Mucosa of stomach (tissue), 1 donor: Measurements from ENCODE around the gene CPM.

Source experiments
- H3K27me3 ChIP-seq: one replicate; pipeline ENCODE4 v1.7.0; 2013; ENCODE audit warnings: mild to moderate bottlenecking, low read length; ENCODE audit not compliant: control insufficient read depth, insufficient read depth
- H3K36me3 ChIP-seq: one replicate; pipeline ENCODE4 v1.7.0; 2013; ENCODE audit warnings: low read length; ENCODE audit not compliant: control insufficient read depth, insufficient read depth
- H3K4me1 ChIP-seq: one replicate; pipeline ENCODE4 v1.7.0; 2013; ENCODE audit warnings: mild to moderate bottlenecking, low read length; ENCODE audit not compliant: control insufficient read depth, insufficient read depth
- H3K4me3 ChIP-seq: one replicate; pipeline ENCODE4 v1.7.0; 2013; ENCODE audit warnings: low read length
- H3K9ac ChIP-seq: one replicate; pipeline ENCODE4 v1.7.0; 2013; ENCODE audit warnings: mild to moderate bottlenecking, low read length, moderate library complexity
- H3K9me3 ChIP-seq: one replicate; pipeline ENCODE4 v1.7.0; 2013; ENCODE audit warnings: mild to moderate bottlenecking, low read length, moderate library complexity; ENCODE audit not compliant: control insufficient read depth
- donor health status: Pancreatic carcinoma.

CPM gene

GRCh38 chr12:68967046-68967445, 34.1 kb upstream of the CPM start:
- Histone ChIP-seq H3K9me3 (no peaks in the 10 kb centered on the region), H3K27me3 (no peaks in the 10 kb centered on the region), H3K9ac (no peak overlapping the region), H3K4me1 (peaks cover 14% of the 10 kb centered on the region), H3K36me3 (no peaks in the 10 kb centered on the region), H3K4me3 (no peak overlapping the region)

GRCh38 chr12:68963856-68964745, 31.1 kb upstream of the CPM start:
- Histone ChIP-seq H3K4me3 (no peak overlapping the region), H3K4me1 (peaks cover 14% of the 10 kb centered on the region), H3K36me3 (no peaks in the 10 kb centered on the region), H3K9ac (no peak overlapping the region), H3K27me3 (no peaks in the 10 kb centered on the region), H3K9me3 (no peaks in the 10 kb centered on the region)

- H3K4me3 ChIP-seq = no peak overlapping the region
- H3K9me3 ChIP-seq = no peaks in the 10 kb centered on the region
- peaks cover 14% of the 10 kb centered on the region for H3K4me1 ChIP-seq
Measured at GRCh38 chr12:68962877-68963855, 30.2 kb upstream of the CPM start.

GRCh38 chr12:68959891-68960464, 27.0 kb upstream of the CPM start:
- H3K4me1 ChIP-seq = peaks cover 14% of the 10 kb centered on the region
- H3K36me3 ChIP-seq = no peaks in the 10 kb centered on the region
- H3K4me3 ChIP-seq = no peak overlapping the region
- no peak overlapping the region for H3K9ac ChIP-seq
- H3K27me3 ChIP-seq = no peaks in the 10 kb centered on the region
- no peaks in the 10 kb centered on the region for H3K9me3 ChIP-seq

More at GRCh38 chr12:68962877-68963855, 30.2 kb upstream of the CPM start:
- Histone ChIP-seq H3K36me3 (no peaks in the 10 kb centered on the region), H3K9ac (no peak overlapping the region), H3K27me3 (no peaks in the 10 kb centered on the region)

GRCh38 chr12:68959143-68959858, 26.3 kb upstream of the CPM start:
- no peaks in the 10 kb centered on the region for H3K36me3 ChIP-seq
- H3K9me3 ChIP-seq = no peaks in the 10 kb centered on the region
- no peaks in the 10 kb centered on the region for H3K27me3 ChIP-seq
- H3K9ac ChIP-seq = no peak overlapping the region
- no peak overlapping the region for H3K4me3 ChIP-seq
- peaks cover 14% of the 10 kb centered on the region for H3K4me1 ChIP-seq

GRCh38 chr12:68958322-68958721, 25.4 kb upstream of the CPM start:
- no peak overlapping the region for H3K9ac ChIP-seq

GRCh38 chr12:68957273-68957672, 24.3 kb upstream of the CPM start:
- Histone ChIP-seq H3K4me3 (no peak overlapping the region), H3K4me1 (peaks cover 2% of the 10 kb centered on the region), H3K9me3 (no peaks in the 10 kb centered on the region), H3K27me3 (no peaks in the 10 kb centered on the region), H3K9ac (no peak overlapping the region), H3K36me3 (no peaks in the 10 kb centered on the region)

More at GRCh38 chr12:68958322-68958721, 25.4 kb upstream of the CPM start:
- Histone ChIP-seq H3K36me3 (no peaks in the 10 kb centered on the region), H3K9me3 (no peaks in the 10 kb centered on the region), H3K27me3 (no peaks in the 10 kb centered on the region), H3K4me1 (peaks cover 12% of the 10 kb centered on the region), H3K4me3 (no peak overlapping the region)

GRCh38 chr12:68956466-68956865, 23.5 kb upstream of the CPM start:
- no peaks in the 10 kb centered on the region for H3K9me3 ChIP-seq
- no peaks in the 10 kb centered on the region for H3K36me3 ChIP-seq
- no peak overlapping the region for H3K4me3 ChIP-seq
- H3K27me3 ChIP-seq = no peaks in the 10 kb centered on the region
- H3K9ac ChIP-seq = no peak overlapping the region
- no peaks in the 10 kb centered on the region for H3K4me1 ChIP-seq

- Histone ChIP-seq H3K36me3 (no peaks in the 10 kb centered on the region), H3K4me3 (no peak overlapping the region), H3K4me1 (no peaks in the 10 kb centered on the region), H3K9ac (no peak overlapping the region), H3K9me3 (no peaks in the 10 kb centered on the region), H3K27me3 (no peaks in the 10 kb centered on the region)
Measured at GRCh38 chr12:68954811-68955210, 21.8 kb upstream of the CPM start.

- Histone ChIP-seq H3K27me3 (no peaks in the 10 kb centered on the region), H3K4me3 (no peak overlapping the region), H3K9me3 (no peaks in the 10 kb centered on the region), H3K4me1 (no peaks in the 10 kb centered on the region), H3K9ac (no peak overlapping the region), H3K36me3 (no peaks in the 10 kb centered on the region)
Measured at GRCh38 chr12:68953536-68953935, 20.6 kb upstream of the CPM start.

- no peaks in the 10 kb centered on the region for H3K9me3 ChIP-seq
- no peak overlapping the region for H3K4me3 ChIP-seq
- no peak overlapping the region for H3K9ac ChIP-seq
- no peaks in the 10 kb centered on the region for H3K4me1 ChIP-seq
- no peaks in the 10 kb centered on the region for H3K27me3 ChIP-seq
- no peaks in the 10 kb centered on the region for H3K36me3 ChIP-seq
Measured at GRCh38 chr12:68951652-68952051, 18.7 kb upstream of the CPM start.
